HG03565 (cell line): Measurements from ENCODE around the gene DNAJC21.
"Not testable (repeated sequence)": the region's sequence is repeated elsewhere in the genome, so short reads cannot be mapped to it uniquely, and the experiment has no call there.

Experiments
- ATAC-seq: cut with Tn5 transposase; IDR thresholded peaks from one replicate; pipeline ENCODE4 v1.9.1; 2021; ENCODE audit warnings: mild to moderate bottlenecking, moderate library complexity; ENCODE audit not compliant: unreplicated experiment

Gene DNAJC21

DNA sequence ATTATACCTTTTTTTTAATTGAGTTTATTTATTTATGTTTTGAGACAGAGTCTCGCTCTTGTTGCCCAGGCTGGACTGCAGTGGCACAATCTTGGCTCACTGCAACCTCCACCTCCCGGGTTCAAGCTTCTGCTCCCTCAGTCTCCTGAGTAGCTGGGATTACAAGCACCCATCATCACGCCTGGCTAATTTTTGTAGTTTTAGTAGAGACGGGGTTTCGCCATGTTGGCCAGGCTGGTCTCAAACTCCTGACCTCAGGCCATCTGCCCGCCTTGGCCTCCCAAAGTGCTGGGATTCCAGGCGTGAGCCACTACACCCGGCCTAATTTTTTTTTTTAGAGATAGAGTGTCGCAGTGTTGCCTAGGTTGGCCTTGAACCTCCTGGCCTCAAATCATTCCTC, 6.1 kb upstream of the DNAJC21 start:
- not testable (repeated sequence) for ATAC-seq

DNA sequence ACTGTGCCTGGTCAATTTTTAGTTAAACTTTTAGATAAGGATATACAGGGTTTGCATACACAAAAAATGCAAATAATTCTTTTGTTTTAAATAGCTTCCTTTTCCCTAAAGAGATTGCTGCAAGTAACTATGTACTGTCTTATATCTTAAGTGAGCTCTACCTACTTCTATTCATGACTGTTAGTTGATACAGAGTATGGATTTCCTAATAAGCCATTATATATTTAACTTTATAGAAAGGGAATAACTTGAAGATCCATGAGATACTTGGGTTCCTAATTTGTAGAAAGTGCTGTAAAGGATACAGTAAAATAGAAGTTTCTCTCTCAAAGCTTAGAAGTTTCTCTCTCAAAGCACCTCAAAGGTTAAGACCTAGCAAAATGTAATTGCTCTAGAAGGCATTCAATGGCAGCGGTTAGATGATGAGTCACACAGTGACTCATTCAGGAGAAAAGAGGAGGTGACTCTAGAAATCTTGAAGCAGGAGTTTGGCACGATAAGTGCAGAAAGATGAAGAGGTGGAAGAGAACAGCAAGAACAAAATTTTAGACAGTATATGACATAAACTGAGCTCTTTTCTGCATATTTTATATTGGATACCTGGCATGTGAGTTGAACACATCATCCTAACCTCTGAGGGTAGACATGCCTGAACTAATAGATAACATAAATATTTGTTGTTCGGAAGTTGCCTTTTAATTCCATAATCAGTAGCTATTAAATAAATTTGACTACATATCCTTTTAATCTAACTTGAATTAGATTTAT, 5.5 kb upstream of the DNAJC21 start:
- peak; percentile 84 for ATAC-seq

GRCh38 chr5:34924462-34924765, 4.9 kb upstream of the DNAJC21 start:
- ATAC-seq, result no peak

GRCh38 chr5:34926318-34926888, 3.0 kb upstream of the DNAJC21 start:
- no peak for ATAC-seq

- no peak for ATAC-seq
Observed at GRCh38 chr5:34927785-34928184, 1.6 kb upstream of the DNAJC21 start.

DNA sequence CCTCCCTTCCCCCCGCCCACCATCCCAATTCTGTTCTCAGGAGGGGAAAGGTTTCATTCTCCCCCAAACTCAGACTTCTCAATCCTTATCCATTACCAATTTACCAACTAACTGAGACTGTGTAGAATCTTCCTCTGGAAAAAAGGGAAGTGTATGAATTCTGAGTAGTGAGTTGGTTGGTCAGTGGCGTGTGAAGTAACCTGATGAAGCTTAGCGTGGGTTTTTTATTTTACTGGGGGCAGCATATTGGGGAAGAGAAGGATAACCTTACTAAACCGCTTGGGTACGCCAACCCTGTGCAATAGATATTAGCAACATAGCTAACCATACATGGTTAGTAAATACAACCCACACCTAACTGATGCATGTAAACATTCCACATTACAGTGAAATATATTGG, 1.1 kb upstream of the DNAJC21 start:
- no peak for ATAC-seq

DNA sequence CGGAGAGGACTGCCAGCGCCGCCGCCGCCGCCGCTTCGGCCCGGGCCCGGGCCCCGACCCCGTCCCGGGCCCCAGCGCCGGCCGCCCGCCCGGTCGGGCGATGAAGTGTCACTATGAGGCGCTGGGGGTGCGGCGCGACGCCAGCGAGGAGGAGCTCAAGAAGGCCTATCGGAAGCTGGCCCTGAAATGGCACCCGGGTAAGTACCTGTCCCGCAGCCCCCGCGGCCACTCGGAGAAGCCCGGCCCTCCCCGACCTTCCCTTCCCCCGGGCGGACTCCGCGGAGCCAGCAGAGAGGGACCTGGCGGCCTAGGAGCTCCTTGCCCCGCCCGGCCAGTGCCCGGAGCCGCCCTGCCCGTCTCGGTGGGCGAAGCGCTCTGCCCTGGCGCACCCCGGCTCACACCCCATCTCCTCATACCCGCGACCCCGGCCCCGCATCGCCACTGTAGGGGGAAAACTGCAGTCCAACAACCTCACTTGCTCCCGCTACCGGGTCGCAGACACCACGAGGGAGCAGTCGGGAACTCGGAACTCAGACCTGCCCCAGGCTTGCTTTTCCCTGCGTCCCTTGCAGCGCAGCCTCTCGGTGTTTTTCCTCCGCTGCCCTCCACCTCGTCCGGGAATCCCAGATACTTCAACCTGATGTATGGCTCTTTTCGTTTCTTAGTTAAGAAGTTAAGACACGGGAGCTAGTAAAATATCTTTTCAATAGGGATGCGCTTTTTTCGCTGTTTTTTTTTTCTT, 532 bp downstream of the DNAJC21 start:
- ATAC-seq, result peak; percentile 67

DNA sequence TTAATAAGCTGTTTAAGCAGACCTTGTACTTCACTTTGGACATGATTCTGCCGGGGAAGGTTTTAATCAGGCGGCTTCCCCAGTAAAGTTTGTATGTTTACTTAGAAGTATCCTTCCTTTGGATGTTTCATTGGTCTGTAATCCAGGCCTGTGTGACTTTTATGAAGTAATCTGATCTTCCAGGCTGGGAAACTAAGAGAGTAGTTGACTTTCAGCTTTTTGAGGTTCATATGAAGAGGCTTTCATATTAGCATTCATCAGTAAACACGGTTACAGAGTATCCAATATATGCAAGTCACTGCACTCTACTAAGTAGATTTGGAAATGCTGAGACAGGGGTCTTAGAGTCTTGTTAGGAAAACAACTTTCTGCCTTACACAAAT, 1.1 kb downstream of the DNAJC21 start:
- no peak for ATAC-seq

DNA sequence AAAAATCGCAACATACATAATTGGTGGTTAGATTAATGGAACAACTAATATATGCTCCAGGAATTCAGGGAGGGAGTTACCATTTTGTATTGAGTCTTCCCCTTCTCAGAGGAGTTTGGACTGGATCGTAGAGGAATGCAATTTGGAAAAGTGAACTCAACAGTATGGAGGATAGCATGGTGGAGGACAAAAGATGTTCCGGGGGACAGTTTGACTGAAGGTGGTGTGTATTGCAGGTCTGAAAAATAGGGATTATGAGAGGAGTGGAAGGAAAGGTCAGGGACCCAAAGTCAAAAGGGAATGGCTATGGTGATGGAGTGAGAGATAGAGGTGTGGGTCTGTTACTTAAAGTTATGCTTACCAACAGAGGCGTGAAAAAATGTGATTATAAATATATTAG, 1.5 kb downstream of the DNAJC21 start:
- no peak for ATAC-seq

DNA sequence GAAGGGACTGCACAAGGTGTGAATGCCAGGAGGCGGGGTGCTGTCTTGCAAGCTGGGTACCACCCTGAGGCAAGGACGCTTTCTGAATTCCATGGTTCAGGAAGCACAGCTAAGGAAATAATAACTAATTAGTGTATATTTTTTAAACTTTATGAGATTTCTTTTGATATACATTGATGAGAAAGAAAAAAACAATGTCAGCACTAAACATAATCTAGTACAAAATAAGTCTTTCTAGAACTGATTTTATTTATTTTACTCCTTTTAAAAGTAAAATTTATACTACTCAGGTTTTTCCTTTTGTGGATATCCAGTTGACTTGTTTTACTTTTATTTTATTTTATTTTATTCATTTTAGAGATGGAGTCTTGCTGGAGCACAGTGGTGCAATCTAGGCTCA, 3.6 kb downstream of the DNAJC21 start:
- ATAC-seq, result no peak

DNA sequence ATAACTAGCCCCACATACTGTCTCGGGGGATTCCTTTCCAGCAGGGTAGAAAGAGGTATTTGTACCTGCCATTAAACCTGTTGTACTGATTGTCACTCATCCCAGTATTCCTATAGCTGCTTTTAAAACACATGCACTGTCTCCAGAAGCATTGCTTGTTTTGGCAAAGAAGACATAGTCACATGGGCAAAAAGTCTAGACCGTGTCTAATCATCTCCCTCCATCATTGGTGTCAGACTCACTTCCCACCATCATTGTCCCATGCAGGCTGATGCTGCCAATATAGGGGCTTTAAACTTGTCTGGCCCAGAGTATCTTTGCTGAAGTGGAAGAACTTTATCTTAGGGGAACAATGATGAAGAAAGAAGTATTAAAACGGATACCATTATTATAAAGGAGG, 12.6 kb downstream of the DNAJC21 start:
- no peak for ATAC-seq

- ATAC-seq, result no peak
Observed at GRCh38 chr5:34944044-34944443, 14.7 kb downstream of the DNAJC21 start.

GRCh38 chr5:34944460-34945047, 15.2 kb downstream of the DNAJC21 start:
- ATAC-seq, result no peak

DNA sequence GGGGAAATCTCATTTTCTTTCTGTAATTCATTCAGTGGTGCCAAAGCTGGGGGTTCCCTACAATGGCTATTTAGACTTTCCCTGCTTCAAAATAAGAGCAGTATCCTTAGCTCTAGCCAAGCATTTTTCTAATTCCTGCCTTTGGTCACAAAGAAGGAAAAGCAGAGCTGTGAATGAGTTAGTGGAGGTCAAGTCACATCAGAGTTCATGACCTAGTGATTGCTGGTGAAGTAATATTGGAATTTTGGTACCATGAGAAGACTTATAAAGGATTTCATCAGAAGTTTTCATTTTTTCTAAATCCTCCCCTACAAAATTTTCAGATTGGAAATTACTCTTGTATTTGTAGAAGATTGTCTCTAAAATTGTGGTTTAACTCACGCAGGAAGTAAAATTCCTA, 28.0 kb downstream of the DNAJC21 start:
- no peak for ATAC-seq

- ATAC-seq, result peak; percentile 30
Observed at GRCh38 chr5:34957857-34958690, 28.7 kb downstream of the DNAJC21 start.

DNA sequence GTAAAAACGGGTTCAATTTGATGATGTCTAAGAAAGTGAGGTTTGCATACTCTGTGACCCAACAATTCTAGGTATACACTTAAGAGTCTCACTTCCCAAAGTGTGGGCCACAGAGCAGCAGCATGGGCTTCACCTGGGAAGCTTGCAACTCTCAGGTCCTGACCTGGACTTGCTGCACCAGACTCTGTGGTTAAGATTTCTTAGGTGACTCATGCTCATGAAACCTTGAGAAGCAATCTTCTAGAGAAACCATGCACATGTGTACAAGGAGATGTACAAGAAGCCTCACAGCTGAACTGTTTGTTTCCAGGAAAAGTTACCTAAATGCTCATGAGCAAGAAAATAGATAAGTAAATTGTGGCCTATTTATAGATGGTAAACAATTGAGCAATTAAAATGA, 30.0 kb downstream of the DNAJC21 start:
- ATAC-seq, result peak; percentile 92

DNA sequence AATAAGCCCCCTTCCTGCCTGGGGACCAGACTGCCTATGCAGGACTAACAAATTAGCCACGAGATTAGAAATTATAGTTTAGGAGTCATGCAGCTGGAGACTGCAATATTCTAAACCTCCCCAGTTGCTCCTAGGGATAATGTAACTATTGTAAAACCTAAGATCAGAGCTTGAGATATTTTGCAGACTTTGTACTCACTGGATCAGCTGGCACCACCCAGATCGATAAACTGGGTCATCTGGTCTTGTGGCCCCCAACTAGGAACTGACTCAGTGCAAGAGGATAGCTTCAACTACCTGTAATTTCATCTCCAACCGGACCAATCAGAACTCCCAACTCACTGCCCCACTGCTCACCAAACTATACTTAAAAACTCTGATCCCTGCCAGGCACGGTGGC, 38.2 kb downstream of the DNAJC21 start:
- no peak for ATAC-seq

DNA sequence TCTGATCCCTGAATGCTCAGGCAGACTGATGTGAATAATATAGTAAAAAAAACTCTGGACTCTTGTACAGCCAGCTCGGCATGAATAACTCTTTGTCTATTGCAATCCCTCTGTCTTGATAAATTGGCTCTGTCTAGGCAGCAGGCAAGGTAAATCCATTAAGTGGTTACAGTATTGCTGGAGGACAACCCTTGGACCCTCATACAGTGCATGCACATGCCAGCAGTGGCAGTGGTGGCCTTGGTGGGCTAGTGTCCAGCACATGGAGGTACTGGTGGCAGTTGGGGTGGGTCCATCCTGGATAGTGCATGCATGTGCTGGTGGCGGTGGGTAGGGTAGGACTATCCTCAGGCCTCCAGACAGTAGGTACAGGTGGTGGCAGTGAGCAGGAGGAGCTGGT, 38.9 kb downstream of the DNAJC21 start:
- no peak for ATAC-seq

DNA sequence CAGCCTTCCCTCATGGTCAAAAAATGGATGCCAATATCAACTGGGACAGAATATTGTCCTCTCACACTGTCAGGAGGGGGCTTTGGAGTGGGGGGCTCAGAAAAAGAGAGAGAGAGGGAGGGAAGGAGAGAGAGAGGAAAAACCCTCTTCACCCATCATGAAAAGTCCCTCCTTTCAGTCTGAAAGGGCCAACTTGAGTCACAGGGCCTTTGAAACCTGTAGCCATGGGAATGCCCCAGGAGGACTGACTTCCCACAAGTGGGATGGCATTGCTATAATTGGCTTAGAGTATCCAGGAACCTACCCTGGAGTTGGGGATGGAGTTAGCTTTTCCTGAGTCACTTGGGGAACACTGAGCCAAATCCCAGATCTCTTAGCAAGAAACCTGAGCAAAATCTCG, 41.2 kb downstream of the DNAJC21 start:
- ATAC-seq, result no peak

DNA sequence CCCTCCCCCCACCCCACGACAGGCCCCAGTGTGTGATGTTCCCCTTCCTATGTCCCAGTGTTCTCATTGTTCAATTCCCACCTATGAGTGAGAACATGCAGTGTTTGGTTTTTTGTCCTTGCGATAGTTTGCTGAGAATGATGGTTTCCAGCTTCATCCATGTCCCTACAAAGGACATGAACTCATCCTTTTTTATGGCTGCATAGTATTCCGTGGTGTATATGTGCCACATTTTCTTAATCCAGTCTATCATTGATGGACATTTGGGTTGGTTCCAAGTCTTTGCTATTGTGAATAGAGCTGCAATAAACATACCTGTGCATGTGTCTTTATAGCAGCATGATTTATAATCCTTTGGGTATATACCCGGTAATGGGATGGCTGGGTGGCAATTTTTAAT, 42.3 kb downstream of the DNAJC21 start:
- not testable (repeated sequence) for ATAC-seq

DNA sequence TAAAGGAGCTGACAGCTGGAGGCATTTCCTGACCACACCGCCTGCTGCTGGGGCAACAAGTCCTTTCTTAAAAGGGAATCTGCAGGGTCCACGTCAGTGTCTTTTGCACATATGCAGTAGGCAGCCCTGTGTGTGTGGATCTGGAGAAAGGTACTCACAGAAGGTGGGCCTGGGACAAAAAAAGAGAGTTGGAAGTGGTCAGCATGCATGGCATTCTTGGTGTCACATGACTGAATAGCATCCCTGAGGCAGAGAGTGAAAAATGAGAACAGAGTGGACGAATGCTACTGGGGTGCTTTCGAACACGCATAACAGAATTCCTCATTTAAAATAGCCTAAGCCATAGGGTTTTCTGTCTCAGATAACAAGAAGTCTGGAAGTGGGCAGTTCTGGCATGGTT, 47.0 kb downstream of the DNAJC21 start:
- no peak for ATAC-seq
